K562 (cell line): ENCODE measurements around the gene CRADD. TPM values are rescaled to one million over a fixed set of nuclear protein-coding genes. Genes with fewer than 3 reads are reported as not detected.

Source experiments
- CBFB ChIP-seq: sonication (generic); formaldehyde crosslinking; IDR thresholded peaks from 2 replicates; pipeline ENCODE4 v1.4.0; 2020; ENCODE audit warnings: mild to moderate bottlenecking, missing genetic modification reagents
- CBX1 ChIP-seq: sonication (generic); IDR thresholded peaks from 2 replicates; pipeline ENCODE4 v1.6.1; 2016; ENCODE audit warnings: antibody characterized with exemption, low read depth, mild to moderate bottlenecking
- CTBP1 ChIP-seq: fragments of 450-650 bp; IDR thresholded peaks from 2 replicates; pipeline ENCODE4 v1.6.1; 2016; ENCODE audit warnings: borderline replicate concordance
- DPF2 ChIP-seq: fragments of 450-650 bp; IDR thresholded peaks from 2 replicates; pipeline ENCODE4 v1.6.1; 2016
- EP400 ChIP-seq: fragments of 450-650 bp; IDR thresholded peaks from 2 replicates; pipeline ENCODE4 v1.6.1; 2017; ENCODE audit warnings: antibody characterized with exemption, mild to moderate bottlenecking, moderate library complexity
- ETV1 ChIP-seq: fragments of 450-650 bp; conservative IDR thresholded peaks from 2 replicates; pipeline ENCODE4 v1.6.1; 2016; ENCODE audit warnings: missing genetic modification characterization, control low read depth, low read depth, missing compliant biosample characterization
- JUND ChIP-seq, 2 experiments: IDR thresholded peaks; 2 replicates in 1 of 2; 3 replicates in 1 of 2; pipeline ENCODE4 v1.6.1; 2011; ENCODE audit warnings: borderline replicate concordance in 2 of 2, low read depth in 2 of 2, low read length in 2 of 2, improper control_type of control experiment in 1 of 2, missing biosample characterization in 1 of 2, missing genetic modification characterization in 1 of 2, missing genetic modification reagents in 1 of 2
- MEIS2 ChIP-seq: fragments of 450-650 bp; IDR thresholded peaks from 2 replicates; pipeline ENCODE4 v1.6.1; 2014; ENCODE audit warnings: mild to moderate bottlenecking; ENCODE audit not compliant: partially characterized antibody
- NCOR1 ChIP-seq: fragments of 450-650 bp; IDR thresholded peaks from 2 replicates; pipeline ENCODE4 v1.6.1; 2016; ENCODE audit warnings: mild to moderate bottlenecking, moderate library complexity
- NRF1 ChIP-seq, 2 experiments: fragments of 450-650 bp; IDR thresholded peaks in 1 of 2; conservative IDR thresholded peaks in 1 of 2; 2 replicates each; pipeline ENCODE4 v1.6.1; 2014; ENCODE audit warnings: mild to moderate bottlenecking in 2 of 2
- POLR2A ChIP-seq: fragments of 450-650 bp; conservative IDR thresholded peaks from 2 replicates; pipeline ENCODE4 v1.6.1; 2016
- RCOR1 ChIP-seq, 2 experiments: IDR thresholded peaks; 2 replicates each; pipeline ENCODE4 v1.6.1; 2012; ENCODE audit warnings: low read depth in 2 of 2, low read length in 2 of 2, borderline replicate concordance in 1 of 2, improper control_type of control experiment in 1 of 2
- TAF9B ChIP-seq: fragments of 450-650 bp; IDR thresholded peaks from 2 replicates; pipeline ENCODE4 v1.6.1; 2018; ENCODE audit warnings: mild to moderate bottlenecking; ENCODE audit not compliant: partially characterized antibody
- polyA plus RNA-seq, 8 experiments: library from polyadenylated mRNA; depleted of rRNA in 4 of 8; stranded (reverse) in 5 of 8; unstranded in 3 of 8; fragments of >200 nt; fragmentation: Nextera tagmentation in 2 of 8; fragmentation: Illumina TruSeq in 1 of 8; extraction: Ambion mirVana in 2 of 8; extraction: Trizol in 1 of 8; gene quantifications; 2 replicates each; pipeline versions ENCODE4 v1.2.1 to v1.2.3, GENCODE V29; 2011 to 2014; ENCODE audit warnings: inconsistent platforms in 1 of 8, missing spikeins in 1 of 8
- total RNA-seq, 7 experiments: library from RNA; depleted of rRNA in 6 of 7; stranded (reverse); fragments of >200 nt in 6 of 7; fragmentation: Illumina TruSeq in 2 of 7; extraction: Trizol in 2 of 7; gene quantifications; 2 replicates each; pipeline versions ENCODE4 v1.2.1 to v1.2.3, GENCODE V29; 2011 to 2021; ENCODE audit warnings: low replicate concordance in 1 of 7
- TF ChIP-seq, protein P1 (sequence below): sonication (generic); IDR thresholded peaks from 2 replicates; pipeline ENCODE4 v1.6.1; 2016
- TF ChIP-seq, protein P2 (sequence below), 2 experiments: fragments of 200-800 bp in 1 of 2; sonication (Bioruptor generic) in 1 of 2; sonication (generic) in 1 of 2; formaldehyde crosslinking in 1 of 2; IDR thresholded peaks in 1 of 2; conservative IDR thresholded peaks in 1 of 2; 2 replicates each; pipeline versions ENCODE4 v1.5.0 to v1.6.1; 2016 to 2020; ENCODE audit warnings: missing compliant biosample characterization in 1 of 2, missing genetic modification characterization in 1 of 2, missing genetic modification reagents in 1 of 2
- TF ChIP-seq, protein P3 (sequence below): sonication (generic); formaldehyde crosslinking; IDR thresholded peaks from 2 replicates; pipeline ENCODE4 v1.9.0; 2022; ENCODE audit warnings: mild to moderate bottlenecking, missing genetic modification reagents
- TF ChIP-seq, protein P4 (sequence below): sonication (generic); formaldehyde crosslinking; IDR thresholded peaks from 2 replicates; pipeline ENCODE4 v1.8.1; 2023; ENCODE audit warnings: missing genetic modification reagents, mild to moderate bottlenecking, borderline replicate concordance

Gene CRADD
- total and polyA plus RNA-seq, 9 of the 15 experiments (the other 6 are each of a cell fraction or from before 2014, with no cell fraction given) = 20.5 to 41.1 (median 25.9) TPM

DNA sequence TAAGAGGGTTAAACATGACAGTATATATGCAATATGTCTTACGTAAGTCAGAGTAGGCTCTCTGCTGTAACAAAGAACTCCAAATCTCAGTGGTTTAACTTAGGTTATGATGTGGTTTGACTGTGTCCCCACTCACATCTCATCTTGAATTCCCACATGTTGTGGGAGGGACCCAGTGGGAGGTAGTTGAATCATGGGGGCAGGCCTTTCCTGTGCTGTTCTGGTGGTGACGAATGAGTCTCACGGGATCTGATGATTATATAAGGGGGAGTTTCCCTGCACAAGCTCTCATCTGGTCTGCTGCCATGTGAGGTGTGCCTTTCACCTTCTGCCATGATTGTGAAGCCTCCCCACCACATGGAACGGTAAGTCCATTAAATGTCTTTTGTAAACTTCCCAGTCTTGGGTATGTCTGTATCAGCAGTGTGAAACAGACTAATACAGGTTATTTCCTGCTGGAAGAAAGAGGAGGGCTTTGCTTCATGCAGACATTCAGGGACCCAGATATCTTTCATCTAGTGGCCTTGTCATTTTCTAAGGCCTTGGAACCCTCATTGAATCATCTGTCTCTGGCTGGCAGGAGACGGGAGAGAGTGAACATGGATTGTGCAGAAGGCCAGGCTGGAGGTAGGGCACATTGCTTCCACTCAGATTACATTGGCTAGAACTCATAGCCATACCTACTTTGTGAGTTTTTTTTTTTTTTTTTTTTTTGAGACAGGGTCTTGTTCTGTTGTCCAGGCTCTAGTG lies 96.1 kb downstream of the CRADD start (continued):
- TF ChIP-seq POLR2A (peak; percentile 57), RCOR1 (IDR thresholded peaks at IDR 0.05; ENCODE audit: borderline replicate concordance in 1 of 2, low read depth in 2 of 2, low read length in 2 of 2) (peak; percentile 7 to 75; a peak in 2 of 4 replicates), EP400 (peak; percentile 53; the same call in 1 of the 2 replicates), DPF2 (peak; percentile 68; the same call in 1 of the 2 replicates), ETV1 (tag) (no peak), TAF9B (peak; percentile 60), MEIS2 (peak; percentile 73), CBX1 (0 out of 2 replicates have a peak, but pooled peaks have one; percentile 57), CTBP1 (peak; percentile 46; the same call in 1 of the 2 replicates), NCOR1 (peak; percentile 65), JUND (IDR thresholded peaks at IDR 0.05; ENCODE audit: borderline replicate concordance, low read depth, low read length) (peak; percentile 69), JUND (tag; IDR thresholded peaks at IDR 0.05; ENCODE audit: borderline replicate concordance, low read depth, low read length) (peak; percentile 63; the same call in 1 of the 3 replicates), NRF1 (conservative IDR thresholded peaks at IDR 0.05 in 1 of 2, IDR thresholded peaks at IDR 0.05 in 1 of 2) (0 out of 4 replicates have a peak, but pooled peaks of 1 of the 2 experiments have one; percentile 24), CBFB (no peak)
- TF ChIP-seq, protein P1, sequence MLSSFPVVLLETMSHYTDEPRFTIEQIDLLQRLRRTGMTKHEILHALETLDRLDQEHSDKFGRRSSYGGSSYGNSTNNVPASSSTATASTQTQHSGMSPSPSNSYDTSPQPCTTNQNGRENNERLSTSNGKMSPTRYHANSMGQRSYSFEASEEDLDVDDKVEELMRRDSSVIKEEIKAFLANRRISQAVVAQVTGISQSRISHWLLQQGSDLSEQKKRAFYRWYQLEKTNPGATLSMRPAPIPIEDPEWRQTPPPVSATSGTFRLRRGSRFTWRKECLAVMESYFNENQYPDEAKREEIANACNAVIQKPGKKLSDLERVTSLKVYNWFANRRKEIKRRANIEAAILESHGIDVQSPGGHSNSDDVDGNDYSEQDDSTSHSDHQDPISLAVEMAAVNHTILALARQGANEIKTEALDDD = peak; percentile 38; the same call in 1 of the 2 replicates
- TF ChIP-seq, protein P2, sequence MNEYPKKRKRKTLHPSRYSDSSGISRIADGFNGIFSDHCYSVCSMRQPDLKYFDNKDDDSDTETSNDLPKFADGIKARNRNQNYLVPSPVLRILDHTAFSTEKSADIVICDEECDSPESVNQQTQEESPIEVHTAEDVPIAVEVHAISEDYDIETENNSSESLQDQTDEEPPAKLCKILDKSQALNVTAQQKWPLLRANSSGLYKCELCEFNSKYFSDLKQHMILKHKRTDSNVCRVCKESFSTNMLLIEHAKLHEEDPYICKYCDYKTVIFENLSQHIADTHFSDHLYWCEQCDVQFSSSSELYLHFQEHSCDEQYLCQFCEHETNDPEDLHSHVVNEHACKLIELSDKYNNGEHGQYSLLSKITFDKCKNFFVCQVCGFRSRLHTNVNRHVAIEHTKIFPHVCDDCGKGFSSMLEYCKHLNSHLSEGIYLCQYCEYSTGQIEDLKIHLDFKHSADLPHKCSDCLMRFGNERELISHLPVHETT (CRISPR knock-in tag; conservative IDR thresholded peaks at IDR 0.05 in 1 of 2, IDR thresholded peaks at IDR 0.05 in 1 of 2) = 0 out of 4 replicates have a peak, but pooled peaks of 1 of the 2 experiments have one; percentile 22
- TF ChIP-seq, protein P3, sequence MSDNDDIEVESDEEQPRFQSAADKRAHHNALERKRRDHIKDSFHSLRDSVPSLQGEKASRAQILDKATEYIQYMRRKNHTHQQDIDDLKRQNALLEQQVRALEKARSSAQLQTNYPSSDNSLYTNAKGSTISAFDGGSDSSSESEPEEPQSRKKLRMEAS (CRISPR knock-in tag) = 0 out of 2 replicates have a peak, but pooled peaks have one; percentile 18
- TF ChIP-seq, protein P4, sequence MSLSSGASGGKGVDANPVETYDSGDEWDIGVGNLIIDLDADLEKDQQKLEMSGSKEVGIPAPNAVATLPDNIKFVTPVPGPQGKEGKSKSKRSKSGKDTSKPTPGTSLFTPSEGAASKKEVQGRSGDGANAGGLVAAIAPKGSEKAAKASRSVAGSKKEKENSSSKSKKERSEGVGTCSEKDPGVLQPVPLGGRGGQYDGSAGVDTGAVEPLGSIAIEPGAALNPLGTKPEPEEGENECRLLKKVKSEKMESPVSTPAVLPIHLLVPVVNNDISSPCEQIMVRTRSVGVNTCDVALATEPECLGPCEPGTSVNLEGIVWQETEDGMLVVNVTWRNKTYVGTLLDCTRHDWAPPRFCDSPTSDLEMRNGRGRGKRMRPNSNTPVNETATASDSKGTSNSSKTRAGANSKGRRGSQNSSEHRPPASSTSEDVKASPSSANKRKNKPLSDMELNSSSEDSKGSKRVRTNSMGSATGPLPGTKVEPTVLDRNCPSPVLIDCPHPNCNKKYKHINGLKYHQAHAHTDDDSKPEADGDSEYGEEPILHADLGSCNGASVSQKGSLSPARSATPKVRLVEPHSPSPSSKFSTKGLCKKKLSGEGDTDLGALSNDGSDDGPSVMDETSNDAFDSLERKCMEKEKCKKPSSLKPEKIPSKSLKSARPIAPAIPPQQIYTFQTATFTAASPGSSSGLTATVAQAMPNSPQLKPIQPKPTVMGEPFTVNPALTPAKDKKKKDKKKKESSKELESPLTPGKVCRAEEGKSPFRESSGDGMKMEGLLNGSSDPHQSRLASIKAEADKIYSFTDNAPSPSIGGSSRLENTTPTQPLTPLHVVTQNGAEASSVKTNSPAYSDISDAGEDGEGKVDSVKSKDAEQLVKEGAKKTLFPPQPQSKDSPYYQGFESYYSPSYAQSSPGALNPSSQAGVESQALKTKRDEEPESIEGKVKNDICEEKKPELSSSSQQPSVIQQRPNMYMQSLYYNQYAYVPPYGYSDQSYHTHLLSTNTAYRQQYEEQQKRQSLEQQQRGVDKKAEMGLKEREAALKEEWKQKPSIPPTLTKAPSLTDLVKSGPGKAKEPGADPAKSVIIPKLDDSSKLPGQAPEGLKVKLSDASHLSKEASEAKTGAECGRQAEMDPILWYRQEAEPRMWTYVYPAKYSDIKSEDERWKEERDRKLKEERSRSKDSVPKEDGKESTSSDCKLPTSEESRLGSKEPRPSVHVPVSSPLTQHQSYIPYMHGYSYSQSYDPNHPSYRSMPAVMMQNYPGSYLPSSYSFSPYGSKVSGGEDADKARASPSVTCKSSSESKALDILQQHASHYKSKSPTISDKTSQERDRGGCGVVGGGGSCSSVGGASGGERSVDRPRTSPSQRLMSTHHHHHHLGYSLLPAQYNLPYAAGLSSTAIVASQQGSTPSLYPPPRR (CRISPR knock-in tag) = peak; percentile 39; the same call in 1 of the 2 replicates
